Activated effector memory CD4-positive, alpha-beta T cell treated with anti-CD3 and anti-CD28 coated beads, Interleukin-2, amount 50 U/mL, for 16 hours (primary cell): ENCODE results near the gene MIEN1.

Experiments
- DNase-seq: peaks from one replicate; pipeline ENCODE4 v3.0.0-alpha.2; 2020

MIEN1 gene

DNA sequence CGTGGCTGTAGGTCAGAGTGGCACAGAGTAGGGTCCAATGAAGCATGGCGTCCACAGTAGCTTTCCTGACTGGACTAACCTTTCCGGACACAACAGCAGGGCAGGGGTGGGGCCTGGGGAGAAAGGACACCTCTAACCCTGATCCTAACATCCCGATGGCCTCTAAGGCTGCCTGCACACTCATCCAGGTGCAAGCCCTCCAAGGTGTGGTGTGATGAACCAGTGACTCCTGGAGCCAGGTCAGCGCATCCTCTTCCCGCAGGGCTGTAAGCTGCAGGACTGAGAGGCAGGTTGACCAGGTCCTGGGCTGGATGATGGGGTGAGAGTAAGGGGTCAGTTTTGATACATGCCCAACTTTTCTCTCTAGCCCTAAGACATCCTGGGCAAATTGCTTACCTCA, 33.6 kb downstream of the MIEN1 start:
- DNase-seq: no peak

DNA sequence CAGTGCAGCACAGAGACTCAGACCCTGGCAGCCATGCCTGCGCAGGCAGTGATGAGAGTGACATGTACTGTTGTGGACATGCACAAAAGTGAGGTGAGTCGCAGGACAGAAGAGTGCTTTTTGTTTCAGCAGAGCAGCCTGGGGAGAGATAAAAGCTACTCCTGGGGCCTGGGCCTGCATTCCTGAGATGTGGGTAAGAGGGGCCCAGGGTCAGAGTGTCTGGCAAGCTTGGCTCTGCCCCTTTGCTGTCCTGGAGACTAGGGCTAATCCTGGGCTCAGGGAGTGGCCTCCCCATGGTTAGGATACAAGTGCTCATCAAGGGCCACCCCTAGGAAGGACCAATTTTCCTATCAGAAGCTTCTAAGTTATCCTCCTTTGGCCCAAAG, 35.2 kb downstream of the MIEN1 start:
- no peak for DNase-seq

DNA sequence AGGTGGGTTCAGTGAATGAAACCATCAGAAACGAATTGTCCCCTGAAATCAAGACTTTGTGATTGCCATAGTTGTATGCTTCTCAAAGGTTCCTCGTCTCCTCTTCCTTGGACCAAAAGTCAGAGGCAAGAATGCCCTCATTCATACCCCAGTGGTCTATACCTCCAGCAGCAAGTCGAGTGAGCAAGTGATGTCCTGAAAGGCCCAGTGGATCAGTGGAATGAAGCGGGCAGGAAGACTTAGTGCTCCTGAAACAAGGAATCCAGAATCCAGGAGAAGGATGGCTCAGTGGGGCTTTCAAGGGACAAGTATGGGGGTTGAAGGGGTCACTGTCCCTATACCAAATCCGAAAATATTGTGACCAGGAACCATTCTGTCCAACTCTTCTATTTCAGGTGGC, 35.7 kb downstream of the MIEN1 start:
- no peak for DNase-seq

DNA sequence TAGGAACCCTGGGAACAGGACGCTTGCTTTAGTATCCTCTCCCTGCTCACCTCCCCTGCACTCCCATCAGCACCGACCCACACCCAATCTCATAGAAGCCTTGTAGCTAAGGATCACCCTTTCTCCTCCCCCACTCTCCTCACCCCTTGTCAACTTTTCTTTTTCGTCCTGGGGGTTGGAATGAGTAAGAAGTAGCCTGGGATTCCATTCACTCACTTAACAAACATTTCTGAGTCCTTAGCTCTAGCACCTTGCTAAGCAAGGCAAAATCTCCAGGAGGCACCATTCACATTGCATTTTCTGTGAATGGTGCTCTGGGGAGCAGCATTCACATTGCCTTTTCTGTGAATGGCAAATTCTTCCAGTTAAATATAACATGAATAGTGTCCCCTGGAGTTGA, 41.4 kb downstream of the MIEN1 start:
- DNase-seq: no peak

DNA sequence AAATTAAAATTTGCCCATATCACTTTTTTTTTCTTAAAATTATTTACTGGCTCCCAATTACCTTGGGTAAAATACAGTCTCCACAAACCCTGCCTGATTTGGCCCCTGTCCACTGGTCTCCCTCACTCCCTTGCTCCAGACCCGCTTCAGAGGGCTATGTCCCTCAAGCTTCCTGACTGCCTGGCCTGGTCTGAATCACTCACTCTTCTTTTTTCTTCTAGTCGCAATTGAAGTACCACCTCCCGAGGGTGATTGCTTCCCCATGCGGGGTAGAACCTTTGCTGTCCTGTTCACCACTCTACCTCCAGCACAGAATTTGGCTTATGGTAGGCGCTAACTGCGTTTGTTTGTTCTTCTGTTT, 41.9 kb downstream of the MIEN1 start:
- no peak for DNase-seq

DNA sequence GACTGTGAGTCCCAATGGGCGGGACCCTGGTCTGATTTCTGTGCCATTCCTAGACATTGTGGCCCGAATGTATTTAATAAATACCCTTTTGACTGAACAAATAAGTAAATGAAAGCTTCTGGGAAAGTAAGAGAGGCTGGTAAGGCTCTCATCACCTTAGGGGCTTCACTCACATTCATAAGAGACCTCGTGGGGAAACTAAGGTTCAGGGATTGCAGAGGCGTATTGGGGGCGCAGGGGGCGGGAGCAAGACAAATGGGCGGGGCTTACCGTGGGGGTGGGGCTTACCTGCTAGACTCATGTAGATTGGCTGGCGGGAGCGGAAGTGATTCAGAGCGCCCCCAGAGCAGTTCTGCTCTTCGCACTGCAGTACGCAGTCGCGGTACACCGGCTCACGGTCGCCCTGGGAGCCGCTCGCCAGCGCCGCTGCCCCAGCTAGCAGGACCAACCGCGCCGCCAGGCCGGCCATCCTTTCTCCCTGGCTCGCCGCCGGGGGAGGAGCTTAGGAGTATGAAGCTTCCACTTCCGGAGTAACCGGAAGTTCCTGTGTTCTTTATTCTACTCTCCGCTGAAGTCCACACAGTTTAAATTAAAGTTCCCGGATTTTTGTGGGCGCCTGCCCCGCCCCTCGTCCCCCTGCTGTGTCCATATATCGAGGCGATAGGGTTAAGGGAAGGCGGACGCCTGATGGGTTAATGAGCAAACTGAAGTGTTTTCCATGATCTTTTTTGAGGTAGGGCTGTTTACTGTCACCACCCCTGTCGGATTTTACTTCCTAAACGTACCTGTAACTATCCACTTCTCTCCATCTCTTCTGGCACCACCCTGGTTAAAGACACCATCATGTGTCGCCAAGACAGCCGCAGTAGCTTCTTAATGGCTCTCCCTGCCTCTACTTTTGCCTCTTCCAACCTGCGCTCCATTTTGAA, 42.5 kb downstream of the MIEN1 start, which contains the start of gene PGAP3:
PGAP3 (minus strand) TSS at position 512 of the 929 bp plus-strand sequence; CDS start at position 469, 43 bp downstream.
- peak; percentile 91 for DNase-seq

DNA sequence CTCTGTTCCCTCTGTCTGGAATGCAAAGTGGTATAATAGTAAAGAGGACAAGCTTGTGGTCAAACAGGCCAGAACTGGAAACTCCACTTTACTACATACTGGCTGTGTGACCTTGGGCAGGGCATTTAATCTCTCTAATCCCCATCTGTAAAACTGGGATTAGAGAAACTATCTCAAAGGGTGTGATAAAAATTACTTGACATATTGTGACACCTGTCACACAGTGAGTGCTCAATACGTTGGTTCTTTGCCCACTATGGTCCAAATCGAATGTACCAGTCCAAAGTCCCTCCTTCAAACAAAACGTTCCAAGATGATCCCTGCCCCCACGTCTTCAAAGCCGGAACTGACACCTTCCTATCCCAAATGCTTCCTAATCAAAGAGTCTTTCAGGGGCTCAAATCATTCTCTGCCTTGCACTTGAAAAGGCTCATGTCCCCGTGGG, 43.2 kb downstream of the MIEN1 start:
- no peak for DNase-seq

DNA sequence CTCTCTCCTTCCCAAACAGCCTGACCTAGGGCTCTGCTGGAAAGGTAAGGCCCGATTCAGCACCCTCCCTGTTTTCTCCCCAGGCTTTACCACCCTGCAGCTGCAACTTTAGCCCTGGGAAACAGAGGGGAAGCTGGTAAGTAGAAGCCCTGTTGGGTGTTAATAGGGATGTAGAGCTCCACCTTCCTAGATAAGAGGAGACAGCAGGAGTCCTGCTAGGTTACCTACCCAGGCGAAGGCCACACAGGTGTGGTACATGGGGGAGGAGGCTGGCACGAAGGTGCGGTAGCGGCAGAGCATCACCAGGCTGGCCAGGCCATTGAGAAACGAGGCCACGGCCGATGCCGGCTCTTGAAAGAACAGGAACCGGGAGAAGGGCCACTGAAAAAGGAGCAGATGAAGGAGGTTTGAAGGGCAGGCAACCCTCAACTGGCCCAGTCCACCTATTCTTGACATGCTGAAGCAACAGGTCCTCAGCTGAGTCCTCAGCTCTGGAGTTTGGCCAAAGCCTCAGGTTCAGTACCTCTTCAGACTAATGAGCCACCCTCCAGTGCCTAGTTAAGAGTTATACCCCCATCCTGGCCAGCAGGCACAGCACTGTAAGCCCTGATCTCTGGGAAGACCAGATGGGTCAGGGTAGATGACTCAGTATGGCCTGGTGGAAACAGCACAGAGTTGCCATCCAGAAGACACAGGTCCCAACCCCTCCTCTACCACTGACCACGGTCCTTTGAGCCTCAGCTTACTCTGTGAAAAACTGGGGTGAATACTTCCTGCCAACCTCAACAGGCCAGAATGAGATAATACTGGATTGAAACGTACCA, 45.8 kb downstream of the MIEN1 start:
- no peak for DNase-seq

DNA sequence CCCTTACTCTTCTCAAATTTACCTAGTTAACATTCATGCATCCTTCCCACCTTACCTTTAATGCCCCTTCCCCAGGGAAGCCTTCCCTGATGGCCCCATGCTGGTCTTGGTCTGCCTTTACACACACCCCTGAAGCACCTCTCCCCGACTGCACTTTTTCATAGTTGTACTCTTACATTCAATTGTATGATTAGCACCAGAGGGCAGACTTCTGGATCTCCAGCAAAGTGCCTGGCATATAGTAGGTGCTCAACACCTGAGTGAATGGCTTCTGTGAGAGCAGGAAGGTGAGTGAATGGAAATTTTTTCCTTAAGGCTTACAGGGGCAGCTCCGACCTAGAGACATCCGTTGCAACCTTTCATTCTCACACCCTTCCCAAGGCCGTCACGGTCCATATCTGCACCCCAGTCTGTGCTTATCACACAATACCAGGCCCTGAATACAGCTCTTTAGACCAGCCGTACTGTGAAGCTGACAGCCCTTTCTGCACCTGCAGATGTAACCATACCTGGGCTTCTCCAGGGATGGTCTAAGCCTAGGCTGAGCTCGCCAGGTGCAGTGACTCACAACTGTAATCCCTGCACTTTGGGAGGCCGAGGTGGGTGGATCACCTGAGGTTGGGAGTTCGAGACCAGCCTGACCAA, 46.9 kb downstream of the MIEN1 start:
- no peak for DNase-seq

DNA sequence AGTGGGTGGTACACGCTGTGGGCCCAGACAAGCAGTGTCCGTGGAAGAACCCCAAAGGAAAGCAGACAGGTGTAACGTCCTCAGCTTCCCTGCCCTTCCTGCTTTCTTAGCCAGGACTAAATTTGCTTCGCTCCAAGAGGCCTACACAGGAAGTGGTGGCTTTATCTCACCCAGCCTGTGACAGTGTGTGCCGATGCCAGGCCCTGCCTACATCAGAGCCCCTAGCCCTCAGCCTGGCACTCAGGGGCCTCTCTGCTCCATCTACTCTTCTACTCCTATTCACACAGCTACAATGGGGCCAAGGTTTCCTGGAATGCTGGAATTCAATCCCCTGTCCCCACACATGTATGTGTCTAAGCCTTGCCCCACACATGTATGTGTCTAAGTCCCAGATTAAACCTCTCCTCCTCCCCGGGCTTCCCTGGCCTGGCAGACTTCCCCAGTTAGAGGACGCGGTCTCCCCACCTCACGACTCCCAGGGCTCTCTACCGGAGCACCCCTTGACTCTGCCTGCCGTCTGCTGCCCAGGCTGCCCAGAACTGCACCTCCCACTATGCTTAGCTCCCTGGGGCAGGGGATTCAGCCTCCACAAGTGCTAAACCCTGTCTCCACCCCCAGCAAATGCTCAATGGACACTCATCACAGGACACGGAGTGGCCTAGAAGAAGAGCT, 50.7 kb downstream of the MIEN1 start:
- DNase-seq: peak; percentile 72
